Heart left ventricle (tissue), 16 donors: ENCODE results near the gene KCNJ6. TPM values are rescaled to one million over a fixed set of nuclear protein-coding genes. Genes with fewer than 3 reads are reported as not detected.

Experiments
- ATAC-seq, 4 donors: fragments of 200-7000 bp; cut with Tn5 transposase; one replicate each; pipeline ENCODE4 v1.9.1; 2020 to 2022; ENCODE audit warnings: moderate library complexity in 4 of 4, mild to moderate bottlenecking in 3 of 4, moderate number of reproducible peaks in 1 of 4
- DNase-seq, 5 donors: peaks; one replicate each; pipeline ENCODE4 v3.0.0-alpha.2; 2020
- H3K27ac ChIP-seq, 12 donors: fragments of 200-600 bp; sonication (generic) in 4 of 12; one replicate each; pipeline versions ENCODE4 v1.5.0 to v1.8.0; 2016 to 2022; ENCODE audit warnings: mild to moderate bottlenecking in 2 of 12
- H3K27me3 ChIP-seq, 9 donors: fragments of 200-600 bp; sonication (generic) in 2 of 9; one replicate each; pipeline versions ENCODE4 v1.5.1 to v1.8.0; 2016 to 2022; ENCODE audit warnings: mild to moderate bottlenecking in 3 of 9
- H3K36me3 ChIP-seq, 9 donors: fragments of 200-600 bp; sonication (generic) in 2 of 9; one replicate each; pipeline versions ENCODE4 v1.5.0 to v1.8.0; 2018 to 2022; ENCODE audit warnings: mild to moderate bottlenecking in 2 of 9
- H3K4me1 ChIP-seq, 12 donors: fragments of 200-600 bp; sonication (generic) in 4 of 12; one replicate each; pipeline versions ENCODE4 v1.5.0 to v1.8.0; 2016 to 2022; ENCODE audit warnings: mild to moderate bottlenecking in 3 of 12
- H3K4me3 ChIP-seq, 12 donors: fragments of 200-600 bp; sonication (generic) in 4 of 12; one replicate each; pipeline versions ENCODE4 v1.5.0 to v1.8.0; 2017 to 2022; ENCODE audit warnings: mild to moderate bottlenecking in 9 of 12, moderate library complexity in 4 of 12
- H3K9me3 ChIP-seq, 12 donors: fragments of 200-600 bp; sonication (generic) in 4 of 12; one replicate each; pipeline versions ENCODE4 v1.5.0 to v1.8.0; 2016 to 2022; ENCODE audit warnings: mild to moderate bottlenecking in 1 of 12
- CTCF ChIP-seq, 12 donors: fragments of 200-600 bp; sonication (generic) in 4 of 12; IDR thresholded peaks; one replicate each; pipeline versions ENCODE4 v1.5.0 to v1.8.0; 2018 to 2022; ENCODE audit warnings: antibody characterized with exemption in 12 of 12, mild to moderate bottlenecking in 5 of 12
- POLR2A ChIP-seq, 2 donors: fragments of 450-650 bp; IDR thresholded peaks; one replicate each; pipeline ENCODE4 v1.6.1; 2017; ENCODE audit warnings: antibody characterized with exemption in 2 of 2, mild to moderate bottlenecking in 2 of 2, moderate library complexity in 2 of 2
- WGBS, 4 donors: extraction: QIAGEN DNeasy Blood & Tissue Kit in 2 of 4; methylation state at CpG; one replicate each; pipeline versions ENCODE4 v1.1.5 to v1.1.7; 2013 to 2018; 5-methylcytosine and 5-hydroxymethylcytosine counted together
- intact Hi-C, 10 donors: fragments of 100-400 bp; cut with DNase I; formaldehyde crosslinking; loops; one replicate each; pipeline versions ENCODE4 v1.11.1 to v1.14.2; 2022
- polyA plus RNA-seq, 2 donors: library from polyadenylated mRNA; stranded (reverse); fragments of 200-250 nt; gene quantifications; one replicate each; pipeline ENCODE4 v1.2.3, GENCODE V29; 2013
- total RNA-seq, 9 donors: library from RNA; depleted of rRNA in 2 of 9; stranded (reverse); fragments of >200 nt in 2 of 9; fragmentation: NEBNext Ultra II Directional in 3 of 9; extraction: Animal tissue kit (Norgen Biotek cat#: 25700) in 3 of 9; gene quantifications; one replicate each; pipeline versions ENCODE4 v1.1.0 to v1.2.4, GENCODE V29; 2016 to 2023
- donor health status: ischemic (EF 13 %, LVEDD 7.1; RV severe dilation, severe dysfunction).
- donor health status: healthy with polysubstance abuse.
- donor health status: DM: no; HTN: yes; CAD: no.
- donor health status: DM: no; HTN: no; CAD: no.
- donor health status: ischemic (EF 25% LVEDD 6.9; RV normal size, moderate dysfunction).
- donor health status: ischemic (EF 25% LVEDD 5.7; RV mildly dilated, moderate dysfunction).
- donor health status: healthy.
- donor health status: DM: yes; HTN: yes; CAD: no.
- donor health status: ischemic (EF 35%, LVEDD 5.7; RV mildly dilated, moderate dysfunction).
- donor health status: nonischemic (EF 11% LVEDD 7.7; RV severe dilation, severe dysfunction).
- donor health status: DM: yes; HTN: yes; CAD: no.
- donor health status: PGD.
- donor health status: ischemic (EF 29% LVEDD 5.4; RV normal size, mild dysfunction).
- donor health status: nonischemic (EF 23%, LVEDD 6.1; RV moderate dilation, normal function).

KCNJ6 gene
- total and polyA plus RNA-seq, 11 donors: not detected

- no peak overlapping the region for H3K4me3 ChIP-seq
- peaks cover 0 to 25% (median 0%) of the 10 kb centered on the region in 9 donors for H3K27me3 ChIP-seq
- no peak overlapping the region for H3K27ac ChIP-seq
- no peaks in the 10 kb centered on the region for H3K36me3 ChIP-seq
- H3K4me1 ChIP-seq: no peaks in the 10 kb centered on the region
- 50 to 57% (median 52%) methylated on average over 6 of the region's 6 CpGs for WGBS, 4 donors
- H3K9me3 ChIP-seq: no peaks in the 10 kb centered on the region
- no peak for TF ChIP-seq POLR2A (IDR thresholded peaks at IDR 0.05)
- DNase-seq (no peak), ATAC-seq (no peak)
- intact Hi-C loops: no loop called here
Observed at GRCh38 chr21:37899146-37899545, 17.1 kb downstream of the KCNJ6 start.

- peaks cover 0 to 32% (median 0%) of the 10 kb centered on the region in 9 donors for H3K27me3 ChIP-seq
- WGBS, 4 donors: 54 to 73% (median 63%) methylated on average over 5 of the region's 5 CpGs
- H3K4me3 ChIP-seq: no peak overlapping the region
- H3K36me3 ChIP-seq: no peaks in the 10 kb centered on the region
- TF ChIP-seq CTCF (IDR thresholded peaks at IDR 0.05): no peak
- TF ChIP-seq POLR2A (IDR thresholded peaks at IDR 0.05): no peak
- no peak overlapping the region for H3K27ac ChIP-seq
- ATAC-seq: peak in 1 of 4 donors; percentile 47
- peak in 1 of 5 donors; percentile 32 for DNase-seq
- no peaks in the 10 kb centered on the region for H3K9me3 ChIP-seq
- intact Hi-C loops: no loop called here
- H3K4me1 ChIP-seq: no peaks in the 10 kb centered on the region
Observed at GRCh38 chr21:37896788-37897187, 19.5 kb downstream of the KCNJ6 start.

DNA sequence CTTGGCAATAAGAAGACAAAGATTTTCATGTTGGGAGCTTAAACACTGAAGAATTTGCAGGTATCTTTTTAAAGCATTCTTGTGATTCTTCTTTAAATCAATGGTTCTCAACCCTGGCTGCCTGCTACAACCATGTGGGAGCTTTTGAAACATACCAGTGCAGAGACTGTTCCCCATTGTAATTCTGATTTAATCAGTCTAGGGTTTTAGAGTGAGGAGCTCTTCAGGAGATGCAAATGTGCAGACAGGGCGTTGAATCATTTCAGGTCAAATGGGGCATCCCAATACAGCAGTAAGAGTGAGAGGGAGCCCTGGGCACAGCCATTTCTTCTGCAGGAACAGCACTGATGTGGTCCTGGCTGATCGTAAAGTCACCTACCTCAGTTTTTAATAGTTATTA, 24.3 kb downstream of the KCNJ6 start:
- WGBS, 4 donors: 53 to 74% (median 62%) methylated on average over 2 of the region's 2 CpGs
- Histone ChIP-seq H3K4me3 (no peak overlapping the region), H3K27ac (no peak overlapping the region), H3K36me3 (no peaks in the 10 kb centered on the region), H3K9me3 (no peaks in the 10 kb centered on the region), H3K27me3 (peaks cover 0 to 13% (median 0%) of the 10 kb centered on the region in 9 donors), H3K4me1 (no peaks in the 10 kb centered on the region)
- intact Hi-C loops: no loop called here
- TF ChIP-seq POLR2A (IDR thresholded peaks at IDR 0.05) (no peak), CTCF (IDR thresholded peaks at IDR 0.05) (no peak)
- DNase-seq (no peak), ATAC-seq (no peak)

- intact Hi-C loops: no loop called here
- Histone ChIP-seq H3K4me1 (no peaks in the 10 kb centered on the region), H3K27ac (no peak overlapping the region), H3K9me3 (no peaks in the 10 kb centered on the region), H3K27me3 (peaks cover 0 to 15% (median 0%) of the 10 kb centered on the region in 9 donors), H3K36me3 (no peaks in the 10 kb centered on the region), H3K4me3 (no peak overlapping the region)
- DNase-seq (no peak), ATAC-seq (no peak)
- WGBS, 4 donors: 87 to 91% (median 90%) methylated on average over 6 of the region's 6 CpGs
- no peak for TF ChIP-seq POLR2A (IDR thresholded peaks at IDR 0.05)
- TF ChIP-seq CTCF (IDR thresholded peaks at IDR 0.05): no peak
Observed at GRCh38 chr21:37888659-37889058, 27.6 kb downstream of the KCNJ6 start.

GRCh38 chr21:37886726-37887299, 29.4 kb downstream of the KCNJ6 start:
- DNase-seq (no peak), ATAC-seq (no peak)
- Histone ChIP-seq H3K27ac (no peak overlapping the region), H3K4me1 (no peaks in the 10 kb centered on the region), H3K36me3 (no peaks in the 10 kb centered on the region), H3K4me3 (no peak overlapping the region), H3K27me3 (peaks cover 0 to 8% (median 0%) of the 10 kb centered on the region in 9 donors), H3K9me3 (no peaks in the 10 kb centered on the region)
- intact Hi-C loops: no loop called here
- WGBS, 4 donors: 70 to 78% (median 71%) methylated on average over 3 of the region's 3 CpGs
- TF ChIP-seq CTCF (IDR thresholded peaks at IDR 0.05): no peak
- TF ChIP-seq POLR2A (IDR thresholded peaks at IDR 0.05): no peak
